Stimulated activated CD8-positive, alpha-beta memory T cell treated with anti-CD3 and anti-CD28 coated beads, Interleukin-2, amount 100 ng/mL, for 48 hours (primary cell): Measurements from ENCODE around the gene ALOX12.

Source experiments
- DNase-seq, 2 donors: peaks; one replicate each; pipeline ENCODE4 v3.0.0-alpha.2; 2020; ENCODE audit warnings: low read depth in 2 of 2

ALOX12 gene

GRCh38 chr17:7022781-7023571 lies 27.1 kb downstream of the ALOX12 start, which contains the start of gene BCL6B:
BCL6B (plus strand) TSS chr17:7023050; CDS start chr17:7023672, 622 bp downstream.
- DNase-seq: no peak

- peak; percentile 89 to 97 for DNase-seq
These were observed 27.9 kb downstream of the ALOX12 start for GRCh38 chr17:7023576-7024401.

GRCh38 chr17:7024402-7024785 lies 28.5 kb downstream of the ALOX12 start:
- no peak for DNase-seq

- DNase-seq: no peak
These were observed 29.4 kb downstream of the ALOX12 start for GRCh38 chr17:7025245-7025644.

- DNase-seq: no peak
These were observed 30.7 kb downstream of the ALOX12 start for GRCh38 chr17:7026471-7027115.

GRCh38 chr17:7027335-7027734 lies 31.5 kb downstream of the ALOX12 start:
- no peak for DNase-seq

- no peak for DNase-seq
These were observed 33.2 kb downstream of the ALOX12 start for GRCh38 chr17:7029096-7029495.

GRCh38 chr17:7029659-7030058 lies 33.8 kb downstream of the ALOX12 start:
- DNase-seq: no peak

GRCh38 chr17:7034955-7035590 lies 39.2 kb downstream of the ALOX12 start:
- no peak for DNase-seq

- DNase-seq: peak; percentile 96 to 98
These were observed 39.9 kb downstream of the ALOX12 start, which contains the start of gene SLC16A13 for GRCh38 chr17:7035591-7036368. SLC16A13 (plus strand) TSS chr17:7036015; CDS start chr17:7036383, 368 bp downstream.

GRCh38 chr17:7038025-7038862 lies 42.4 kb downstream of the ALOX12 start:
- no peak for DNase-seq

- no peak for DNase-seq
These were observed 44.0 kb downstream of the ALOX12 start for GRCh38 chr17:7039832-7040231.

- DNase-seq: peak in 1 of 2 donors; percentile 37
These were observed 46.0 kb downstream of the ALOX12 start for GRCh38 chr17:7041607-7042500.

GRCh38 chr17:7042501-7043181 lies 46.8 kb downstream of the ALOX12 start:
- DNase-seq: no peak

- no peak for DNase-seq
These were observed 47.3 kb downstream of the ALOX12 start for GRCh38 chr17:7043182-7043496.

GRCh38 chr17:7043497-7044198 lies 47.8 kb downstream of the ALOX12 start, which contains the start of gene SLC16A11:
SLC16A11 (minus strand) TSS chr17:7044092; CDS start chr17:7043513, 579 bp downstream.
- no peak for DNase-seq

- DNase-seq: no peak
These were observed 49.8 kb downstream of the ALOX12 start for GRCh38 chr17:7045492-7046126.
